OCI-M2 (cell line): ENCODE results near the gene UFD1.
A peak's percentile ranks its signal among the peaks of the same experiment; 100 is the strongest.

Experiments
- DNase-seq: peaks from one replicate; lab custom pipeline; 2025; ENCODE audit not compliant: unreplicated experiment; lab: John Stamatoyannopoulos, UW

The UFD1 gene

GRCh38 chr22:19497245-19497644 is 18.3 kb upstream of the UFD1 start:
- DNase-seq, result no peak

DNA sequence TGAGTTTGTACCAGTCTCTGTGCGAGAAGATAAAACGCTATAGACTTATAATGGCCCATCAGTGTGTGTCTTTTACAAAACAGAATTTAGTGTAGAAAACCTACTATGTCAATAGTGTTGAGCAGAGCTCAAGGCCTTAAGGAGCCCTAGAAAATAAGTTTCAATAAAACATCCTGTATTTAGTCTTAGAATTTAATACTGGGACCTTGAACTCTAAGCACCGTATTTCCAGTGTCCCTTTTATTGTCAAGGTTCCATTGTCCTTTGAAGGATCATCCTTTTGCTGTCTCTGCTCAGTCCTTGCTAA is 17.3 kb upstream of the UFD1 start:
- no peak for DNase-seq

DNA sequence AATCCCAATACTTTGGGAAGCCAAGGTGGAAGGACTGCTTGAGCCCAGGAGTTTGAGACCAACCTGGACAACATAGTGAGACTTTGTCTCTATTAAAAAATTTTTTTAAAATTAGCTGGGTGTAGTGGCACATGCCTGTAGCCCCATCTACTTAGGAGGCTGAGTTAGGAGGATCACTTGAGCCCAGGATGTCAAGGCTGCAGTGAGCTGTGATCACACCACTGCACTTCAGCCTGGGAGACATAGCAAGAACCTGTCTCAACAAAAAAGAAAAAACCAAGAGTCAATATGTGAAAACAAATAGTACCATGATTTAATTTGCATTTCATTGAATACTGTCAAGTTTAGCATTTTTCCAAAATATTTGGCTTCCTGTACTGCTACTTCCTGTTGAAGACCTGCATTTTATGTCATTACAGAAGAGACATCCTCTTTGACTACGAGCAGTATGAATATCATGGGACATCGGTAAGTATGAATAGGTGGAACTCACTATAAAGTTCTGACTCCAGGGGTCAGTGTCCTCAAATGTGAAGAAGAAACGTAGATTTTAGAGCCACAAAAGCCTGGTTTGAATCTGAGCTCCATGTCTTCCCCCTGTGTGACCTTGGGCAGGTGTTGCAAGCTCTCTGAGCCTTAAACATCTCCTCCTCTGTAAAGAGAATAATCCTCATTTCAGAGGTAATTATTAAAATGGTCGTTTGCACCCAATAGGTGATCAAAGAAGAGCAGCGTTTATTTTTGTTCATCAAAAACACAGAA is 16.8 kb upstream of the UFD1 start:
- no peak for DNase-seq

GRCh38 chr22:19494676-19495173 is 15.7 kb upstream of the UFD1 start:
- no peak for DNase-seq

DNA sequence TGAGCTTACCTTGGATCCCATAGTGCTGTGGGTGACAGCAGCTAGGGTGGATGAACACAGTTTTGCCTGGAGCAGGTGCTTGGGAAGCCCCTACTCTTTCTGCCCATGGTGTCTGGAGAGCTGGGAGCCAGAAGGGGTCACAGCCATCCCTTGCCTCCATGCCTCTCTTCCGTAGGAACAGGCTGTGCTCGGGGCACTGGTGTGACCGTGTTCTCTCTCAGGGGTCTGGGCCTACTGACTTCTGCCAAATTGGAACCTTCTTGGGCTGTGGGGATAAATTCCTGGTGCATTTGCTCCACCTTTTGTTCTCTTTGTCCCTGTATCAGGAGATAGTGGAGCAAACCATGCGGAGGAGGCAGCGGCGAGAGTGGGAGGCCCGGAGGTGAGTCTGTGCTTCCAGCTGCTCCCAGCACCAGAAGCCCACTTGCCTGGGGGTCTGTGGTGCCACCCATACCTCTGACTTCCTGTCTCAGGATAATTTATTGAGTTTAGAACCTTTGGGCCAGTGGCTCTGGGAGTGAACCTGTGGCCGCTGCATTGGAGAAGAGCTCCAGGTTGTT is 15.1 kb upstream of the UFD1 start:
- DNase-seq, result no peak

- no peak for DNase-seq
Observed at GRCh38 chr22:19492504-19493174, 13.6 kb upstream of the UFD1 start.

DNA sequence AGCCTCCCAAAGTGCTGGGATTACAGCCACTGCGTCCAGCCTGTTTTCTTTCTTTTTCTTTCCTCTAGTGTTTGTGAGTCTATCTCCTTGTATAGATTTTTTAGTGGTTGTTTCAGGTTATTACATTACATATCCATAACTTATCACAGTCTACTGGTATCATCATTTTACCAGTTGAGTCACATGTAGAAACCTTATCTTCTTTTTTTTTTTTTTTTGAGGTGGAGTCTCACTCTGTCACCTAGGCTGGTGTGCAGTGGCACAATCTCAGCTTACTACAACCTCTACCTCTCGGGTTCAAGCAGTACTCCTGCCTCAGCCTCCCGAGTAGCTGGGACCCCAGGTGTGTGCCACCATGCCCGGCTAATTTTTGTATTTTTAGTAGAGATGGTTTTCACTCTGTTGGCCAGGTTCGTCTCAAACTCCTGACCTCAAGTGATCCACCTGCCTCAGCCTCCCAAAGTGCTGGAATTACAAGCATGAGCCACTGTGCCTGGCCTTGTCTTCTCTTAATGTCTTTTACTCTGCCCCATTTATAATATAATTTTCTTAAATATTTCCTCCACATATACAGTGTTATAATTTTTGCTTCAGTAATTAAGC is 11.7 kb upstream of the UFD1 start:
- DNase-seq, result no peak

DNA sequence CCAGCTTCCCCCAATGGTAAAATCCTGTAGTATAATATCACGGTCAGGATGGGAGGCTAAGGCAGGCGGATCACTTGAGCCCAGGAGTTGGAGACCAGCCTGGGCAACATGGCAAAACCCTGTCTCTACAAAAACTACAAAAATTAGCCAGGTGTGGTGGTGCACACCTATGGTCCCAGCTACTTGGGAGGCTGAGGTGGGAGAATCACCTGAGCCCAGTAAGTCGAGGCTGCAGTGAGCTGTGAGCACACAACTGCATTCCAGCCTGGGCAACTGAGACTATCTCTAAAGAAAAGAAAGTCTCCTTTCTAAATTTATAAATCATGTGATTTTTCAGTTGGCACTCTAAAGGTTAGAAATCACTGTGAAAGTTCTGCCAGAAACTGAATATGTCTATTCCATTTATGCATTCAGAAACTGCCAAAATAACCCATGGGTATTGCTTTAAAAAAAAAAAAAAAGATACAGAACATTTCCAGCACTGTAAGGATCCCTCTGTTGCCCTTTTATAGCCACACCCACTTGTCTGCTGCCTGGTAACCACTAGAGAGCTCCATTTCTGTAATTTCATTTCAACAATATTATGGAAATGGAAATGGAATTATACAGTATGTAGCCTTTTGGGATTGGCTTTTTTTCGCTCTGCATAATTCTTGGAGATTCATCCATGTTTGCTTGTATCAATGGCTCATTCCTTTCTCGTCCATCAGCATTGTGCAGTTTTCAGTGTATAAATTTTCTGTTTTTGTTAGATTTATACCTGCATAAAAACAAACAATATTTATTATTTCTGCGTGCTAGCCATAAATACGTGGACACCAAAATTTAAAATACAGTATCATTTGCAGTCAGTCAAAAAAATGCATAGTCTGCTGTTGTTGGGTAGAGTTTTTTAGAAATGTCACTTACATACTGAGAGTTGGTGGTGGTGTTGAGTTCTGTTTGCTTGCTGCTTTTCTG is 10.2 kb upstream of the UFD1 start:
- DNase-seq, result no peak

- no peak for DNase-seq
Observed at GRCh38 chr22:19488285-19488684, 9.3 kb upstream of the UFD1 start.

GRCh38 chr22:19483481-19484244 is 4.7 kb upstream of the UFD1 start:
- DNase-seq, result no peak

- DNase-seq, result no peak
Observed at GRCh38 chr22:19482297-19482696, 3.3 kb upstream of the UFD1 start.

DNA sequence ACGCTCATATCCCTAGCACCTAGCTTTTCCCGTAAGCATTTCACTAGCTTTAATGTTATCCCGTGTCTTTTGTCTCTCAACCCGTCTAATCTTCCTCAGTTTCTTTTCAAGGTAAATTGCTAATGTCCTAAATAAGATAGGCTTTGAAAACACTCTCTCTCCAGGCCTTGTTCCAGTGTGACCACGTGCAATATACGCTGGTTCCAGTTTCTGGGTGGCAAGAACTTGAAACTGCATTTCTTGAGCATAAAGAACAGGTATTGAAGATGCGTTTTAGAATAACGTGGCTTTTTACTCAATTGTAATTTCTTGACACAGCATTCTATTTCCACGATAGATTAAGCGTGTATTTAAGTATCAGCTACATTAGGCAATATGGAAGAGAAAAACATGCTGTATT is 1.8 kb upstream of the UFD1 start:
- DNase-seq, result no peak

GRCh38 chr22:19480173-19480568 is 1.2 kb upstream of the UFD1 start:
- DNase-seq, result no peak

- peak; percentile 94 for DNase-seq
Observed at GRCh38 chr22:19479355-19480172, 571 bp upstream of the UFD1 start, which contains the start of gene CDC45. CDC45 (plus strand) TSS chr22:19479920; CDS start chr22:19479969, 49 bp downstream.

DNA sequence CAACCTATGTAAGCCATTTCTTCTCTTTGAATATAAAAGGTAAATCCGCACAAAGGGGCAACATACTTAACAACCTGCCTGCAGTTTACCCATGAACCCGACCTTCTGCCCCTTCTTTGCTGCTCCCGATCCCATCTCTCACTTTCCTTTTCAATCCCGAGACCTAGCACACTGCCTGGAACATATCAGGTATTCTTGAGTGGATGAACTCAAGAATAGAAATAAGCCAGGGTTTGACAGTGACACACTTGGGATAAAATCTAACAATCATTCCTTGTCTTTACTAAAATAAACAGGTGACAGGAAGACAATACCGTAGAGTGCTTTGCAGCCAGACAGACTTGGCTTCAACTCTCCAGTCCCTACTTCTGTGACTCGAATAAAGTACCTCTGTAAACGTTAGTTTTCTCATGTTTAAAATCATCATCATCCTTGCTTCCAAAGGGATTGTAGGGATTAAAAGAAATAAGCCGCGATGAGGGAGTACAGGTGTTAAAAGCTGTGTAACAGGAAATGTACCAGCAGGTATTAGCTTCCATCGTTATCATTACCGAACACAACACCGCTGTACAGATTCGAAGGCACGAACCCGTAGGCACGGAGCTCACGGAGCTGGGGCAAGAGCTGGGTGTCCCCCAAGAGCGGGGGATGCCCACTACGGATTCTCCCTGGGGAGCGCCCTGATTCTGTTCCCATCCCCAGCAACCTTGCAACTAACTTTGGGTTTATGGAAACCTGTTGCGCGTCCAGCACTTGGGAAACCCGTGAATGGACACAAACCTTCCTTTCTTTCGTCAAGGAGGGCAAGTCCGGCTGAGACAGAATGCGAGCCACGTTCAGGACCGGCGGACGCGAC is 720 bp downstream of the UFD1 start:
- no peak for DNase-seq

GRCh38 chr22:19477321-19478044 is 1.5 kb downstream of the UFD1 start:
- no peak for DNase-seq

DNA sequence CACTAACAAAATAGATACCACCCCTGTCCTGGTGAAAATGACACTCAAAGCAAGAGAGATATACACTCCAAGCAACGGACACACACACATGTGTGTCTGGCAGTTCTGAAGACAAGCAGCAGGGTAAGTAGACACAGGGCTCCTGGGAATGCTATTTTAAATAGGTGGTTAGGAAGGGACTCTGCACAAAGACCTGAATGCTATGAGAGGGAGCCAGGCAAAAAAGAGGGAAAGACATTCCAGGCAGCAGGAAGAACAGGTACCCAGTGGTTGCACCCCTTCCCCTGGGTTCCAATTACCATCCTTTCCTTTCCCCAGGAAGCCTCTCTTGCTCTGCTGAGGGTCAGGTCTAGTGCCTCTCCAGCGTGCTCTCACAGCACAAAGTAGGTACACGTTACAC is 3.0 kb downstream of the UFD1 start:
- DNase-seq, result no peak

DNA sequence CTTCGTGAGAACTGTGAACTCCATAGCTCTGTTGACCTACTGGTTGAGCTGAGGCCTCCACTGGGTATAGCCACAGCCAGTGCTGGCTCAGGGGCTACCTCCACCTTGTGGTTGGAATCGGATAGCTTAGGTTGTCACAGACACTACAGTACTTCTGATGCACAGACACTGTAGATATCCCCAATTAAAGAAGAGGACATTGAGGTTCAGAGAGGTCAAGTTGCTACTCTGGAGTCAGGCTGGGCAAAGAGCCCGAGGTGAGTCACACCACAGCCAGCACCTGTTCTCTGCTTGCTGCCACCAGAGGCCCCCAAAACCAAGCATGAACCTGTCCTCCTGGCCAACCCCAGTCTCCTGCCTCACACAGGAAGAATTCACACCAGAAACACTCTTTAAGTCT is 5.4 kb downstream of the UFD1 start:
- DNase-seq, result no peak
